HG03045 (cell line): ENCODE results near the gene NXPE2.

Source experiments
- ATAC-seq: cut with Tn5 transposase; IDR thresholded peaks from one replicate; pipeline ENCODE4 v1.9.1; 2021; ENCODE audit warnings: mild to moderate bottlenecking, moderate library complexity; ENCODE audit not compliant: unreplicated experiment

The NXPE2 gene

DNA sequence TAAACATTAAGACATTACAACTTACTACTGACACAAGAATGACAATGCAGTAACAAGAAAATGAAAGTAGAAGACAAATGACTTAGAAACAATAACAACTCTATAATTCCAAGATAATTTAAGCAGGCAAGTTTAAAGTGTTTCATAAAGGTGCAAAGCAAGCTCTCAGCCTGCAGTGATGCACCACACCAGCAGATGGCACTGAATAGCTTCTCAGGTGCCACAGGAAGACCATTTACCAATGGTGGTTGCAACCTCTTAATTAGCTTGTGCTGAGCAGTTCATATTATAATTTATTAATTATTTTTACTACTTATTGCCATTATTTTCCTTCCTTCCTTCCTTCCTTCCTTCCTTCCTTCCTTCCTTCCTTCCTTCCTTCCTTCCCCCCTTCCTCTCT is 60.6 kb downstream of the NXPE2 start:
- no peak for ATAC-seq

DNA sequence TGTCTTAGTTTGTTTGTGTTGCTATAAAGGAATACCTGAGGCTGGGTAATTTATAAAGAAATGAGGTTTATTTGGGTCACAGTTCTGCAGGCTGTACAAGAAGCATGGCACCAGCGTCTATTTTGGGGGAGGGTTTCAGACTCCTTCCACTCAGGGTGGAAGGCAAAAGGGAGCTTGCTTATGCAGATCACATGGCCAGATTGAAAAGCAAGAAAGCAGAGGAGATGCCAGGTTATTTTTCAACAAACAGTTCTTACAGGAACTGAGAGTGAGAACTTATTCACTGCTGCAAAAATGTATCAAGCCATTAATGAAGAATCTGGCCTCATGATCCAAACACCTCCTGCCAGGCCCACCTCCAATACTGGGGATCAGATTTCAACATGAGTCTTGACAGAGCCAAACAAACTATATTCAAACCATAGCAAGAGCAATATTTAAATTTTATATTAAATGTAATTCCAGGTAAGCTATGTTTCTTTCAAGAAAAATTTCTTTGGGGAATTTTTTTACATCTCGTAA is 66.9 kb downstream of the NXPE2 start:
- ATAC-seq: no peak

DNA sequence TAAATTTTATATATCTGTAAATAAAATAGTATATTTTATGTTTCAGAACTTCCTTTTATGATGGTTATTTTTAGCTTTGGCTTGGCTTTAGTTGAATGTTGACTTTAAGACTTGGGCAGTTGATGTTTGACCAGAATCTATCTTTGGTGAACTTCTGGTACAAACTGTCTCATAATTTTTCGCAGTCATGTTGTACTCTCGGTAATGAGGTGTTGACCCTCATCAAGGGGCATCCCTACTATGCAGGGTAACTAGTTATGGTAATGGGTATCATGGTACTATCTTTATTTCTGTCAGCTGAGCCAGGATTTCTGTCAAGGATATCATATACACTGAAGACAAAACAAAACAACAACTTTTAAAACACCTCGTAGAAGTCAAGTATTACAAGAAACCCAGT is 67.7 kb downstream of the NXPE2 start:
- no peak for ATAC-seq
